HFF-Myc (cell line): ENCODE data around the gene ODF2L.

ENCODE experiments used
- DNase-seq: peaks from one replicate; pipeline ENCODE4 v3.0.0-alpha.2; 2011; ENCODE audit warnings: low read depth; ENCODE audit errors: extremely low read depth
- H3K4me3 ChIP-seq: replicated peaks from 2 replicates; pipeline ENCODE4 v1.5.1; 2011; ENCODE audit warnings: low read depth, mild to moderate bottlenecking, control low read depth, low read length
- TF ChIP-seq, protein P1 (sequence below): IDR thresholded peaks from 2 replicates; pipeline ENCODE4 v1.5.1; 2012; ENCODE audit warnings: mild to moderate bottlenecking, low read depth, low read length, control low read depth; ENCODE audit errors: missing control alignments

The ODF2L gene

GRCh38 chr1:86394416-86394815 lies 1.7 kb downstream of the ODF2L start:
- DNase-seq: no peak
- TF ChIP-seq, protein P1, sequence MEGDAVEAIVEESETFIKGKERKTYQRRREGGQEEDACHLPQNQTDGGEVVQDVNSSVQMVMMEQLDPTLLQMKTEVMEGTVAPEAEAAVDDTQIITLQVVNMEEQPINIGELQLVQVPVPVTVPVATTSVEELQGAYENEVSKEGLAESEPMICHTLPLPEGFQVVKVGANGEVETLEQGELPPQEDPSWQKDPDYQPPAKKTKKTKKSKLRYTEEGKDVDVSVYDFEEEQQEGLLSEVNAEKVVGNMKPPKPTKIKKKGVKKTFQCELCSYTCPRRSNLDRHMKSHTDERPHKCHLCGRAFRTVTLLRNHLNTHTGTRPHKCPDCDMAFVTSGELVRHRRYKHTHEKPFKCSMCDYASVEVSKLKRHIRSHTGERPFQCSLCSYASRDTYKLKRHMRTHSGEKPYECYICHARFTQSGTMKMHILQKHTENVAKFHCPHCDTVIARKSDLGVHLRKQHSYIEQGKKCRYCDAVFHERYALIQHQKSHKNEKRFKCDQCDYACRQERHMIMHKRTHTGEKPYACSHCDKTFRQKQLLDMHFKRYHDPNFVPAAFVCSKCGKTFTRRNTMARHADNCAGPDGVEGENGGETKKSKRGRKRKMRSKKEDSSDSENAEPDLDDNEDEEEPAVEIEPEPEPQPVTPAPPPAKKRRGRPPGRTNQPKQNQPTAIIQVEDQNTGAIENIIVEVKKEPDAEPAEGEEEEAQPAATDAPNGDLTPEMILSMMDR: no peak
- H3K4me3 ChIP-seq: peak overlapping the region; percentile 72; the same call in 1 of the 2 replicates

- TF ChIP-seq, protein P1: no peak
- no peak for DNase-seq
- no peak overlapping the region for H3K4me3 ChIP-seq
Measured at GRCh38 chr1:86389307-86389706, 6.8 kb downstream of the ODF2L start.

- TF ChIP-seq, protein P1: no peak
- no peak overlapping the region for H3K4me3 ChIP-seq
- DNase-seq: no peak
Measured at GRCh38 chr1:86388777-86389176, 7.3 kb downstream of the ODF2L start.

DNA sequence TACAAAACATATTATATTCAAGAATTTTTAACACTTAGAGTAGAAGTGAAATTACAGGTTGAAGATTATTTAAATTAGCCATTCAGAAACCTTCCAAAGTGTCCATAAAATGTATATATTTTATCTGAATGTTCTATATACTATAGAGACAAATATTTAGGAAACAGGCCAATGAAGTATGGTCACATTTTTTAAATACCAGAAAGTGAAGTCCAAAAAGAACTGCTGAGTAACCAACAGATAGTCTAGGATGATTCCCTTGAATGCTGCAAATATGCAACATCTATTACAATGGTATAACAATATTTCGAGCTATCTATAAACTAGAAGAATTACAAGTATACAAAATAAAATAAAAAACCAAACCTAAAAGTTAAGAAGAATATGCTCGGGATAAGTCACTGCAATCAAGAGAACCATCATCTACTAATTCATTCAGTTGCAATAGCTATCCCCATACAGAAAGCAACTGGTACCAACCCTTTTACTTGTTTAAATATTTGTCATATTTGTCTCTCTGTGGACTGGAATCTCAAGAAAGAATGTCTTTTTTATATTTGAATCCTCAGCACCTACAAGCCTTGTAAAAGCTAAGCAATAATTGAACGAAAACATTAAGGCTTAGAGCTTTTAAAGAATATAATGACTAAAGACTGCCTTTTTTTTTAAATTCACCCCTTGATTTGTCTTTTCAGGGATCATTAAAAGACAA lies 8.1 kb downstream of the ODF2L start:
- TF ChIP-seq, protein P1: no peak
- H3K4me3 ChIP-seq: no peak overlapping the region
- no peak for DNase-seq

DNA sequence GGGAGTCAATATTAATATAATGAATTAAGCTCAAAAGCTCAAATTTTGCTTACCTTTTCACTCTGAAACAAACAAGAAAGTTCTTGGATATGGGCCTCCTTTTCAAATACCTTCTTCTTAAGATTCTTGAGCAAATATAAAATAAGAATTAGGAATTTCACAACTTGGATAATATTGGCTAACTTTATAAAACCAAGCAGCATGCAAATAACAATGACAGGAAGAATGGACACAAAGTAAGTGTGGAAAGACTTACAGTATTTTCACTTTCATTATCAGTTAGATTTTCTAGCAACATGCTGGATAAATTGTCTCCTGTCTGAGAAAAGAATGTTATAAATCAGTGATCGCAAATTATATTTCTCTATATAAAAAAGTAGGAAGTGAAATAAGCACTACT lies 13.2 kb downstream of the ODF2L start:
- H3K4me3 ChIP-seq: no peak overlapping the region
- DNase-seq: no peak
- TF ChIP-seq, protein P1: no peak

DNA sequence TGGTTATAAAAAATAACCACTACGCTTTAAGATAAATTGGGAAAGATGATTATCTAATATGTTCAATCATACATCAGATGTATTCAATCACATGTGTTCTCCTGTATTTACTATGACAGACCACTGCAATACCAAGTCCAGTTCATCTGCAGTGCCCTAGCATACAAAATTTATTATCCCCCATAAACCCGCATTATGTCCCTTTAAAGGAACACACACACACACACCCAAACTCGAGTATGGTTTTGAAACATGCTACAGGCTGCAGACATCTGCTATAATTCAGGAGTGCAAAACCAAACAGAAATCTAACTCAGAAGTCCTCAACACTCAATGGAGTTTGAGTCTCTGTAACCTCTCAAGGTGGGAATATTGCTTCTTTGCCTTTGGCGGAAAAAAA lies 14.9 kb downstream of the ODF2L start:
- TF ChIP-seq, protein P1: no peak
- DNase-seq: no peak
- H3K4me3 ChIP-seq: no peak overlapping the region

GRCh38 chr1:86380257-86380861 lies 15.8 kb downstream of the ODF2L start:
- TF ChIP-seq, protein P1: peak; percentile 53
- no peak overlapping the region for H3K4me3 ChIP-seq
- DNase-seq: peak; percentile 62
